NCI-H526 (cell line): ENCODE measurements around the gene KMT2B.
A peak's percentile ranks its signal among the peaks of the same experiment; 100 is the strongest.
"Not testable (repeated sequence)": the region's sequence is repeated elsewhere in the genome, so short reads cannot be mapped to it uniquely, and the experiment has no call there.

Experiments used
- DNase-seq, 2 experiments: peaks; one replicate each; lab custom pipeline; 2025; lab: John Stamatoyannopoulos, UW

Gene KMT2B

DNA sequence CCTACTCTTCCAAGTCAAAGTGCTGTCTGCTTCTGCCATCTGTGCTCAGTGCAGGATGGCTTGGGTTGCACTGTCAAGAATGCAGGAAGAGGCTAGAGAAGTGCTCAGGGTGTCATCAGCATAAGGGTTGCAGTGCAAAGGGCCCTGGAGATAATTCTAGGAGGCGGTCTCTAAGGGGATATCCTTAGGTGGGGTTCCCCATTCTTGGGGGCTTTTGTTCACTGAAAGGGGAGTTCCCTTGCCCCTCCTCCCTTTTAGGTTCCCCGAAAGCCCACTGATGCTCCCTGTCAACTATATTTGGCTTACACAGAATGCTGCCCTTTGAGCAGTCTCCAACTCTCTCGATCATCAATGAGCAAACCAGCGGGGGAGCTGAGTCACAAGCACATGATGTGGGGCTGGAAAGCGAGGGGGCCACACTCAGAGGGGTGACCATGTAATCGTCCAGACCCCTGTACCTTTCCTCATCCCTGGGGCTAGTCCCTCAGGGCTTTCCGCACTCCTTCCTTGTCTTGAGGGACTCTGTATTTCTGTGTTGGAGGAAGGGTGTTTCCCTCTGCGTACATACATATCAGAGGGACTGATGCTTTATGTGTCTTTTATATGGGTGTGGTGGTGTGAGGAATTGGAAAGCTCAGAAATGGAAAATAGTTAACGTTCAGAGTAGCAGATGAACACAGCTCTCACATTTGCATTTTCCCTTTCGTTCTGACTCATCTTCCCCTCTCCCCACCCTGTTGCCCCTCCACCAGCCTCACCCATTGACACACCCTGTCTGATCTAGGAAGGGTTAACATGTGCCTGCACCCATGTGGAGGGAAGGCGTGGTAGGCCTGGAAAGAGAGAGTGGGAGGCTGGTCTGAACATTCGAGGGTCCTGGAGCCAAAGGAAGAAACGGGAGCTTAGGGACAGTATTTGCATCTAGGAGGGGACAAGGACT is 6.7 kb upstream of the KMT2B start:
- no peak for DNase-seq

DNA sequence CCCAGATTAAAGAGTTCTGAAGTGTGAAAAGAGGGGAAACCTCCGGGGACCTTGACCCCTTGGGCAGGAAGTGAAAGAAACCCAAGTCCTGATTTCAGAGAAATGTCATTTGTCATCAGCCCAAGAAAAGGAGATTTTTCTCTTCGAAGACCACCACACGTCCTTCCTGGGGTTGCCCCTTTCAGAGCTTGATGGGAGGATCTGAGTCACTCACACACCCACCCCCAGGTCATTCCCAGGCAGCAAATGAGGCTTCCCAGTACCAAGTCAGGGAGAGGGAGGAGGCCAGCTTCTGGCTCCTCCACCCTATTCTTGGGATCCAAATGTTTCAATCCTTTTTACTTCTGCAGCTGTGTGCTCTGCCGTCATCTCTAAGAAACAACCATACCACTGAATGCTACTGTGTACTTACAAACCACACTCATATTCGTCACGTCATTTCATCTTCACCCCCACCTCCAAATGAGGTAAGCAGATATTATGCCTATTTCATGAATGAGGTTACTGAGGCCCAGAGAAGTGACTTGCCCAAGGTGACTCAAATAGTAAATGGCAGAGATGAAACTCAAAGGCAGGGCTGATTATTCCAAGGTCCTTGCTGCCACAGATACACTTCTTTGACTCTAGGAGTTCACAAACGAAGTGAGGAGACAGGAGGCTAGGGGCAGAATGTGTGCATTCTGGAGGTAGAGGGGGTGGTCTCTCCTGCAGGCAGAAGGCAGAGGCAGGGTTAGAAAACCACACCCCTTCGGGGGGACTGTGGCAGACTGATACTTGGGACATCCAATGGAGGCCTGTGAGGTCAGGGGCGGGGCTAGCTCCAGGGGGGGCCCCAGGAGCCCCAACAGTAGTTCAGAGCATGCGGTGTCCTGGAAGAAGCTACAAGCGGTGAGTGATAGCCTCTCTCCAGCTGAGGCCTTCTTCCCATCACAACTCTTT is 5.0 kb upstream of the KMT2B start:
- DNase-seq = no peak

DNA sequence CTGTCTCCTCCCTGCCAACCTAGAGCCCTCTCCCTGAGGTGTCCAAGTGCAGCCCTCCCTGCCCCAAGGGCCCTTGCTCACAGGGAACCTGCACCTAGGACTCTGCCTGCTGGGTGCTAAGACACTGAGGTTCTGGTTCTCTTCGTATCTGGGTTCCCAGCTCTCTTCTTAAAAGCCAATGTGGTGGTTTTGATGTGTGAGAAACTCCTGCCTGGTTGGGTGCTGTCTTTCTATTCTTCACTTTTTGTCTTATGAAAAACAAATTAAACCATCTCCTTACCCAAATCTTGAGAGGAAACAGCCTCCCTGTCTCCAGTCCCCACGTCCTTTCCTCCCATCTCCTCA is 4.3 kb upstream of the KMT2B start:
- DNase-seq = no peak

DNA sequence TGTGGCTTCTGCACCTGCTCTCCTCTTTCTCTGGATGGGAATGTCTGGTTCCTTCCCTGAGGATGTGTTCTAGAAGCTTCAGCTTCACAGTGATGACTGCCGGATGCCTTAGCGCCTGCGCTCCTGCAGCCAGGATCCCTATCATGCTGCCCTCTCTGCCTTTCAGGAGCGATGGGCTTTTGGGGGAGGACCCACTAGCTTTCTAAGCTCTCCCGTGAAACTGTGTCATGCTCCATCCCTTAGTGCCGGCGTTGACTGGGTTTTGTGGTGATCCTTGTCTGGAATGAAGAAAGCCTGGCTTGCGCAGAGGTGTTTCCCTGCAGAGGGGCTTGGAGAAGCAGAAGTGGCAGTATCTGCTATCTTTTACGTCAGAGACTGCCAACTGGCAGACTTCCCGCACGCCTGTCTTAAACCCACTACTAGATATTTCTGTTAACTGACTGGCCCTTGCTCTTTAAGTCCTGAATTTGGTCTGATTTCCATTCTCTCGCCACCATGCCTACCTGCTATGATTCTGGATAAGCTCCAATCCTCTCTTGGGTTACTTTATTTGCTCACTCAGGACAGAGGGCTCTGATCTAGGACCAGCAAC is 3.8 kb upstream of the KMT2B start:
- DNase-seq = no peak

DNA sequence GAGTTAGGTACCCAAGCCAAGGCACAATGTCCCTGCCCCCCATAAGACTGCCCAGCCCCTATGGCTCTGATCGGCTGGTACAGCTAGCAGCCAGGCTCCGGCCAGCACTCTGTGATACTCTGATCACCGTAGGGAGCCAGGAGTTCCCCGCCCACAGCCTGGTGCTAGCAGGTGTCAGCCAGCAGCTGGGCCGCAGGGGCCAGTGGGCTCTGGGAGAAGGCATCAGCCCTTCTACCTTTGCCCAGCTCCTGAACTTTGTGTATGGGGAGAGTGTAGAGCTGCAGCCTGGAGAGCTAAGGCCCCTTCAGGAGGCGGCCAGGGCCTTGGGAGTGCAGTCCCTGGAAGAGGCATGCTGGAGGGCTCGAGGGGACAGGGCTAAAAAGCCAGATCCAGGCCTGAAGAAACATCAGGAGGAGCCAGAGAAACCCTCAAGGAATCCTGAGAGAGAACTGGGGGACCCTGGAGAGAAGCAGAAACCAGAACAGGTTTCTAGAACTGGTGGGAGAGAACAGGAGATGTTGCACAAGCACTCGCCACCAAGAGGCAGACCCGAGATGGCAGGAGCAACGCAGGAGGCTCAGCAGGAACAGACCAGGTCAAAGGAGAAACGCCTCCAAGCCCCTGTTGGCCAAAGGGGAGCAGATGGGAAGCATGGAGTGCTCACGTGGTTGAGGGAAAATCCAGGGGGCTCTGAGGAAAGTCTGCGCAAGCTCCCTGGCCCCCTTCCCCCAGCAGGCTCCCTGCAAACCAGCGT is 3.0 kb upstream of the KMT2B start:
- peak in 1 of 2 experiments; percentile 21 for DNase-seq

DNA sequence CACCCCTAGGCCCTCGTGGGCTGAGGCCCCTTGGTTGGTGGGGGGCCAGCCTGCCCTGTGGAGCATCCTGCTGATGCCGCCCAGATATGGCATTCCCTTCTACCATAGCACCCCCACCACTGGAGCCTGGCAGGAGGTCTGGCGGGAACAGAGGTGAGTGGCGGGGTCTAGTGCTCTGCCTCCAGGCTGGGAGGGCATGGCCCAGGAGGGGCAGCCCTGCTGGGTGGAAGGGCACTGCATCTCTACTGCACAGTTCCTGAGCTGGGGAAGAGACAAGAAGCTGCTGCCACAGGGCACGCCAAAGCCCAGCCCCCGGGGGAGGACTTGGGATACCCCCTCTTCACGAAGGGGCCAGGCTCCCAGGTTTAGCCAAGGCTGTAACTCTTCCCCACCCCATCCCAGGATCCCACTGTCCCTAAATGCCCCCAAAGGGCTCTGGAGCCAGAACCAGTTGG is 2.4 kb upstream of the KMT2B start:
- DNase-seq = no peak

DNA sequence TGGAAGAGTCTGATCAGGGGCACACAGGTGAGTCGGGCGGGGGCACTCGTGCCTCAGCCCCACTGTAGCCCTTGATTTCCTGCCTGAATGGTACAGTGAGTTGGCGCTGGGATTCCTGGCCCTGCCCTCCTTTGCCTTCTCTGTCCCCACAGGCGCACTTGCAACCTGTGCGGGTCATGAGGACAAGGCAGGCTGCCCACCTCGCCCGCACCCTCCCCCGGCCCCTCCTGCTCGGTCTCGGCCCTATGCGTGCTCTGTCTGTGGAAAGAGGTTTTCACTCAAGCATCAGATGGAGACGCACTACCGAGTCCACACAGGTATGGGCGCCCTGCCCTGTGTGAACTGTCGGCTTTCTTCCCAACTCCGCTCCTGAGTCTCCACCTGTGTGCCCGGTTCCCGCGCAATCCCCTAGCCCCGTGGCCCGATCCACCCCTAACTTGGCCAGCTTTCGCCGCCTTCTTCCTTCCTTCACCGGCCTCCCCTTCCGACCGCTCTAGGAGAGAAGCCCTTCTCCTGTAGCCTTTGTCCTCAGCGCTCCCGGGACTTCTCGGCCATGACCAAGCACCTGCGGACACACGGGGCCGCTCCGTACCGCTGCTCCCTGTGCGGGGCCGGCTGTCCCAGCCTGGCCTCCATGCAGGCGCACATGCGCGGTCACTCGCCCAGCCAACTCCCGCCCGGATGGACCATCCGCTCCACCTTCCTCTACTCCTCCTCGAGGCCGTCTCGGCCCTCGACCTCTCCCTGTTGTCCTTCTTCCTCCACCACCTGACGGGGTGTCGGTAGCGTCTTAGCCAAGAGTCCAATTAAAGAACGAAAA is 1.6 kb upstream of the KMT2B start:
- peak; percentile 71 to 87 for DNase-seq

DNA sequence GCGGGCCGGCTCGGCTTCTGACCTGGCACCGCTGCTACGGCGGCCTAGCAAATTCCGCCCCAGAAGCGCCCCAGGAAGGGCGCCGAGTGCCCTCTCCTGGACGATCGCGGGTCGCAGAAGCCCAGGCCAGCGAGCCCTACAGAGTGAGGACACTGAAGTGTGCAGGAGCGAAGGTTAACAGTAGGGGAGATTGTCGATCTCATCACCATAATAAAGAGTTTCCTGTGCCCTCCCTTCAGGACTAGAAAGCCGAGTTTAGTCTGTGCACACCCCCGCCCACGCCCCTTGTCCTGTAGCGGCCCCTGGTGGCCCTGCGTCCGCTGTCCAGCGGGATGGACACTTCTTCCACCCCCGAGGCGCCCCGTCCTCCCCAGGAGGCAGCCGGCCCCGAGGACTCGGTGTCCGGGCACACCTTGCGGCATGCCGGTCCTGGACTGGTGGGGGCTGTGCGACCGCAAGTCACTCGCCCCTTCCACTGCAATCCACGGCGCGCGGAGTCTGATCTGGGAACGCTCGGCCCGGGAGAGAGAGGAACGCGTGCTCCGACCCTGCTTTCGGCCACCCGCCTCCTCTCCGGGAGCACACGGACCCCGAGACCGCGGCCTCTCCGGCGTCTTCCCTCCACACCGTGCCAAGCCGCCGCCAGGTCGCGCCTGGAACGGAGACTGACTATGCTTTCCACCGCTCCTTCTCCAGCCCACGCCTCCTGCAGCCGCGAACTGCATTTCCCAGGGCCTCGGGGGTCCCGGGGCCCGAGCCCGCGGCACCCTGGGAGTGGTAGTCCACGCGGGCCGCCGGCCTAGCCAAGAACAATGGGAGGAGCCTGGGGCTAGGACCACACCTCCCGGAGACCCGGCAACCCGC is 770 bp upstream of the KMT2B start:
- DNase-seq = peak; percentile 76 to 92

DNA sequence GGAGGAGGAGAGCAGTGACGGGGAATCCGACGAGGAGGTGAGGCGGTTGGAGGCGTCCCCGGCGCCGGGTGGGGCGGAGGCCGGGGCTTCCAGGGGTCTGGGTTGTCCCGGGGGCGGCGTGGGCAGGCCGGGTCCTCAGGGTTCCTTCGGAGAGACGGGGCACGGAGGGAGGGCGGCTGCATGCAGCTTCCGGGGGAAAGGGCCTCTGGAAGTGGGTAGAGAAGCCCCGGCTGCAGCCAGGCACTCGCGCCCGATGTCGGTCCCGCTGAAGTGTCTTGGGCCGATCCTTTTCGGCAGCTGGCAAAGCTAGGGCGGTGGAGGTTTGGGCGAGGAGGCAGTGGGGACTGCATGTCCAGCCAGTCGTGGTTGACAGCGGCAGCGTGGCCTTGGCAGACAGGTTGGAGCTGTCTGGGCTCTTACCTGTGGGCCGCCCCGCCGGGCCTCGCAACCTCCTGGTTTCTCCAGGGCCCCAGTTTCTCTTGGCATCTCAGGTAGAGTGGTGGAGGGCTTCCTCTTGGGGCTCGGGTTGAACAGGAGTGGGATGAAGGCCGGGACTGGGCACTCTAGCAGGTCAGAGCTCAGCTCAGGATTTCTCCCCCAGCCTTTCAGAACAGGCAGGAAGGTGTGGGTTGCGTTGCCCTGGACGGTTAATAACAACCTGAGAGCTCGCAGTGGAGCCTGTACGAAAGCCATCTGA is 690 bp downstream of the KMT2B start:
- DNase-seq = peak in 1 of 2 experiments; percentile 71

DNA sequence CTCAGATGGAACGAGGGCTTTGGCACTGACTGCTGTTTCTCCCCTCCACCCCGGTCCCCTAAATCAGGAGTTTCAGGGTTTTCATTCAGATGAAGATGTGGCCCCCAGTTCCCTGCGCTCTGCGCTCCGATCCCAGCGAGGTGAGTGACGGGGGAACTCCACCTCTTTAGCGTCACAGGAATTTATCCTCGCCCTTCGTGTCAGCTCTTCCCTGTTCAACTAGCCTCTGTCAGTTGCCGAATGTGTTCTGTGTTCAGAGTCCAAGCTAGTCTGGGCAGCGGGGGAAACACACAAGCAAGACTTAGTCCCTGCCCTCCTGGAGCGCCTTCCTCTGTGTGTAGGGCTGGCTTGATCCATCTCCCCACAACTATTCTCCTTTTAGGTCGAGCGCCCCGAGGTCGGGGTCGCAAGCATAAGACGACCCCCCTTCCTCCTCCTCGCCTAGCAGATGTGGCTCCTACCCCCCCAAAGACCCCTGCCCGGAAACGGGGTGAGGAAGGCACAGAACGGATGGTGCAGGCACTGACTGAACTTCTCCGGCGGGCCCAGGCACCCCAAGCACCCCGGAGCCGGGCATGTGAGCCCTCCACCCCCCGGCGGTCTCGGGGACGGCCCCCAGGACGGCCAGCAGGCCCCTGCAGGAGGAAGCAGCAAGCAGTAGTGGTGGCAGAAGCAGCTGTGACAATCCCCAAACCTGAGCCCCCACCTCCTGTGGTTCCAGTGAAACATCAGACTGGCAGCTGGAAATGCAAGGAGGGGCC is 1.8 kb downstream of the KMT2B start:
- DNase-seq = no peak

DNA sequence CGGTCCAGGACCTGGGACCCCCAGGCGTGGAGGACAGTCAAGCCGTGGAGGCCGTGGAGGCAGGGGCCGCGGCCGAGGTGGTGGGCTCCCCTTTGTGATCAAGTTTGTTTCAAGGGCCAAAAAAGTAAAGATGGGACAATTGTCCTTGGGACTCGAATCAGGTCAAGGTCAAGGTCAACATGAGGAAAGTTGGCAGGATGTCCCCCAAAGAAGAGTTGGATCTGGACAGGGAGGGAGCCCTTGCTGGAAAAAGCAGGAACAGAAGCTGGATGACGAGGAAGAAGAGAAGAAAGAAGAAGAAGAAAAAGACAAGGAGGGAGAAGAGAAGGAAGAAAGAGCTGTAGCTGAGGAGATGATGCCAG is 2.3 kb downstream of the KMT2B start:
- DNase-seq = no peak

DNA sequence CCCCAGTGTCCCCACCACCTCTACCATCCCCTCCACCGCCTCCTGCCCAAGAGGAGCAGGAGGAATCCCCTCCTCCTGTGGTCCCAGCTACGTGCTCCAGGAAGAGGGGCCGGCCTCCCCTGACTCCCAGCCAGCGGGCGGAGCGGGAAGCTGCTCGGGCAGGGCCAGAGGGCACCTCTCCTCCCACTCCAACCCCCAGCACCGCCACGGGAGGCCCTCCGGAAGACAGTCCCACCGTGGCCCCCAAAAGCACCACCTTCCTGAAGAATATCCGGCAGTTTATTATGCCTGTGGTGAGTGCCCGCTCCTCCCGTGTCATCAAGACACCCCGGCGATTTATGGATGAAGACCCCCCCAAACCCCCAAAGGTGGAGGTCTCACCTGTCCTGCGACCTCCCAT is 2.8 kb downstream of the KMT2B start:
- no peak for DNase-seq

DNA sequence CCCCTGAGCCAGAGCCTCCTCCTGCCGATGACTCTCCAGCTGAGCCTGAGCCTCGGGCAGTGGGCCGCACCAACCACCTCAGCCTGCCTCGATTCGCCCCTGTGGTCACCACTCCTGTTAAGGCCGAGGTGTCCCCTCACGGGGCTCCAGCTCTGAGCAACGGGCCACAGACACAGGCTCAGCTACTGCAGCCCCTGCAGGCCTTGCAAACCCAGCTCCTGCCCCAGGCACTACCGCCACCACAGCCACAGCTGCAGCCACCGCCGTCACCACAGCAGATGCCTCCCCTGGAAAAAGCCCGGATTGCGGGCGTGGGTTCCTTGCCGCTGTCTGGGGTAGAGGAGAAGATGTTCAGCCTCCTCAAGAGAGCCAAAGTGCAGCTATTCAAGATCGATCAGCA is 3.6 kb downstream of the KMT2B start:
- DNase-seq = no peak

DNA sequence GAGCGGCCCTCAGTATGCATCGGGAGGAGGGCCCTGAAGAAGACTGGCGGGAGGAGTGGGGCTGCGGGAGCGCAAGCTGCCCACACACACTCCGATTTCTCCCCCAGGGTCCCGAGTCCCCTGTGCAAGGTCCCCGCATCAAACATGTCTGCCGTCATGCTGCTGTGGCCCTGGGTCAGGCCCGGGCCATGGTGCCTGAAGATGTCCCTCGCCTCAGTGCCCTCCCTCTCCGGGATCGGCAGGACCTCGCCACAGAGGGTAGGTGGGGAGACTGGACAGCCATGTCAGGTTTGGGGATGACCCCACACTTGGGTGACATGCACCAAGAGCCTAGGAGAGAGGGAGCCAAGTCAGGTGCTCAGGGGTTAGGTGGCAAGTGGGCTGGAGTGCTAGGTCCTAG is 4.7 kb downstream of the KMT2B start:
- no peak for DNase-seq

DNA sequence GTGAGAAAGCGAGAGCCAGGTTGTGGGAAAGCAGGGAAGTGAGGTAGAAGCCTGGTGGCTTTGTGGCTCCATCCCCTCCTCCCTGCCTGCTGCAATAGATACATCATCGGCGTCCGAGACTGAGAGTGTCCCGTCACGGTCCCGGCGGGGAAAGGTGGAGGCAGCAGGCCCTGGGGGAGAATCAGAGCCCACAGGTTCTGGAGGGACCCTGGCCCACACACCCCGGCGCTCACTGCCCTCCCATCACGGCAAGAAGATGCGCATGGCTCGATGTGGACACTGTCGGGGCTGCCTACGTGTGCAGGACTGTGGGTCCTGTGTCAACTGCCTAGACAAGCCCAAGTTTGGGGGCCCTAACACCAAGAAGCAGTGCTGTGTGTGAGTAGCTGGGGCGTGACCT is 5.1 kb downstream of the KMT2B start:
- DNase-seq = no peak

DNA sequence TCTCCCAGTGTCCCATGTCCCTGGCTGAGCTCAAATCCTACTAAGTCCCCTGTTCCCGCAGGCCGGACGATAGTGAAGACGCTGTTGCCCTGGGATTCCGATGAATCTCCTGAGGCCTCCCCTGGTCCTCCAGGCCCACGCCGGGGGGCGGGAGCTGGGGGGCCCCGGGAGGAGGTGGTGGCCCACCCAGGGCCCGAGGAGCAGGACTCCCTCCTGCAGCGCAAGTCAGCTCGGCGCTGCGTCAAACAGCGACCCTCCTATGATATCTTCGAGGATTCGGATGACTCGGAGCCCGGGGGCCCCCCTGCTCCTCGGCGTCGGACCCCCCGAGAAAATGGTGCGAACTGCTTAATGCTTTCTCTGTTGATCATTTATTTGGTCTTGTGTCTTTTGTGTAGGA is 5.9 kb downstream of the KMT2B start:
- DNase-seq = no peak

DNA sequence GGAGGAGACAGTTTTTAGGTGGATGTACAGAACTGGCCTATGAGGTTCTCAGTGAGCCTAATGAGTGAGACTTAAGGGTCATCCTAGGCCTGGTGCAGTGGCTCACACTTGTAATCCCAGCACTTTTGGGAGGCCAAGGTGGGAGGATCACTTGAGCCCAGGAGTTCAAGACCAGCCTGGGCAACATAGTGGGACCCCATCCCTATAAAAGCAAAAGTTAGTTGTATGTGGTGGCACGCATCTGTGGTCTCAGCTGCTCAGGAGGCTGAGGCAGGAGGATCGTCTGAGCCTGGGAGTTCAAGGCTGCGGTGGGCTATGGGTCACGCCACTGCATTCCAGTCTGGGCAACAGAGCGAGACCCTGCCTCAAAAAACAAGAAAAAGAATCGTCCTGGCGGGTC is 6.3 kb downstream of the KMT2B start:
- DNase-seq = not testable (repeated sequence)

DNA sequence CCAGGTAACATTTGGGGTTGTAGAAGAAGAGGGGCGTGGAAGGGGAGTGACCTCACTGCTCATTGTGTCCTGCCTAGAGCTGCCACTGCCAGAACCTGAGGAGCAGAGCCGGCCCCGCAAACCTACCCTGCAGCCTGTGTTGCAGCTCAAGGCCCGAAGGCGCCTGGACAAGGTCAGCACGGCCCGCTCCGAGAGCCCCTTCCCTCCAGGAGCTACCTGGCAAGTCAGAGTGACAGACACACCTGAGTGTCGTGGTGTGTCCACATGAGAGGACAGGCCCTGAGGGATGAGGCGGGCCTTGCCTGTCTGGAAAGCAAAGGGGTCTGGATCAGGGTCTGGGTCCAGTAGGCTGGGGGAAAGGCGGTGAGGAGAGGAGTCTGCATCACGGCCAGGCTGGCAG is 6.8 kb downstream of the KMT2B start:
- no peak for DNase-seq
